ENCODE data around the gene PIAS4. TPM values are rescaled to one million over a fixed set of nuclear protein-coding genes. Genes with fewer than 3 reads are reported as not detected.

The PIAS4 gene
- total and polyA plus RNA-seq, 2 of the 13 experiments (the other 11 are each of a cell fraction or from before 2014, with no cell fraction given) = 9.0 to 20.1 TPM

DNA sequence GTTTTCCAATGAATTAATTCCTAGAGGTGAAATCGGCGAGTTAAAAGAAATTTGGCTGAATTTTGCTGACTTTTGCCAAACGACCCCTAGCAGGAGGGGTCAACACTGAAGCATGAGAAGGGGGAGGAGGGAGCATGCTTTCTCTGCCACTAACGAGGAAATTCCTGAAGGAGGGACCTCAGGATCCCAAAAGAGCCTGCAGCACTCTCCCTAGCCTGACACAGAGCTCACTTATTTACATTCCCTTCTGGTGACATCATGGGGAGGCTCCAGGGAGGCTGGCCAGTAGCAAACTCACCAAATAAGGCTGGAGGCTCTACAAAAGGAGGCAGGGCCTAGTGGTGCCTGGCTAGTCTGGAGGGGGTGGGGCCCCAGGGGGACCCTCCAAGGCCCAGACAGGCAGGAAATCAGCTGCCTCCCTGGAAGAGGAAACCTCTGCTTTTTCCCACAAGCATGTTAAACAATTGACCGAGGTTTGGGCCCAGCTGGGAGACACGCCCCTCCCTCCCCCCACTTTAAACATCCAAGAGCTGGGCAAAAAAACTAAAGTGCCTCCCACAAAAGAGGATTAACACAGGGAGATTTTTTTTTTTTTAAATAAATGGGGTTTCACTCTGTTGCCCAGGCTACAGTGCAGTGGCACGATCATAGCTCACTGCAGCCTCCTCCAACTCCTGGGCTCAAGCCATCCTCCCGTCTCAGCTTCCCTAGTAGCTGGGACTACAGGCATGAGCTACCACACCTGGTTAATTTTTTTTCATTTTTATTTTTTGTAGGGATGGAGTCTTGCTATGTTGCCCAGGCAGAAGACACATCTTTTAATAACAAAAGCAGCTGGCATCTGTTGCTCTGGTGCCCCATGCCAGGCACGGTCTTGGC, 38.7 kb upstream of the PIAS4 start (continued):
- TF ChIP-seq, protein P1, sequence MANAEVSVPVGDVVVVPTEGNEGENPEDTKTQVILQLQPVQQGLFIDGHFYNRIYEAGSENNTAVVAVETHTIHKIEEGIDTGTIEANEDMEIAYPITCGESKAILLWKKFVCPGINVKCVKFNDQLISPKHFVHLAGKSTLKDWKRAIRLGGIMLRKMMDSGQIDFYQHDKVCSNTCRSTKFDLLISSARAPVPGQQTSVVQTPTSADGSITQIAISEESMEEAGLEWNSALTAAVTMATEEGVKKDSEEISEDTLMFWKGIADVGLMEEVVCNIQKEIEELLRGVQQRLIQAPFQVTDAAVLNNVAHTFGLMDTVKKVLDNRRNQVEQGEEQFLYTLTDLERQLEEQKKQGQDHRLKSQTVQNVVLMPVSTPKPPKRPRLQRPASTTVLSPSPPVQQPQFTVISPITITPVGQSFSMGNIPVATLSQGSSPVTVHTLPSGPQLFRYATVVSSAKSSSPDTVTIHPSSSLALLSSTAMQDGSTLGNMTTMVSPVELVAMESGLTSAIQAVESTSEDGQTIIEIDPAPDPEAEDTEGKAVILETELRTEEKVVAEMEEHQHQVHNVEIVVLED (CRISPR knock-in tag; IDR thresholded peaks at IDR 0.05; ENCODE audit: borderline replicate concordance) = no peak
- no peak for TF ChIP-seq TBX3 (IDR thresholded peaks at IDR 0.05; ENCODE audit: borderline replicate concordance)
- TF ChIP-seq ZNF430 (CRISPR knock-in tag; IDR thresholded peaks at IDR 0.05) = peak; percentile 80; the same call in 1 of the 2 replicates
- TF ChIP-seq ZNF660 (CRISPR knock-in tag; IDR thresholded peaks at IDR 0.05; ENCODE audit: borderline replicate concordance, low read depth) = no peak
- TF ChIP-seq, protein P2, sequence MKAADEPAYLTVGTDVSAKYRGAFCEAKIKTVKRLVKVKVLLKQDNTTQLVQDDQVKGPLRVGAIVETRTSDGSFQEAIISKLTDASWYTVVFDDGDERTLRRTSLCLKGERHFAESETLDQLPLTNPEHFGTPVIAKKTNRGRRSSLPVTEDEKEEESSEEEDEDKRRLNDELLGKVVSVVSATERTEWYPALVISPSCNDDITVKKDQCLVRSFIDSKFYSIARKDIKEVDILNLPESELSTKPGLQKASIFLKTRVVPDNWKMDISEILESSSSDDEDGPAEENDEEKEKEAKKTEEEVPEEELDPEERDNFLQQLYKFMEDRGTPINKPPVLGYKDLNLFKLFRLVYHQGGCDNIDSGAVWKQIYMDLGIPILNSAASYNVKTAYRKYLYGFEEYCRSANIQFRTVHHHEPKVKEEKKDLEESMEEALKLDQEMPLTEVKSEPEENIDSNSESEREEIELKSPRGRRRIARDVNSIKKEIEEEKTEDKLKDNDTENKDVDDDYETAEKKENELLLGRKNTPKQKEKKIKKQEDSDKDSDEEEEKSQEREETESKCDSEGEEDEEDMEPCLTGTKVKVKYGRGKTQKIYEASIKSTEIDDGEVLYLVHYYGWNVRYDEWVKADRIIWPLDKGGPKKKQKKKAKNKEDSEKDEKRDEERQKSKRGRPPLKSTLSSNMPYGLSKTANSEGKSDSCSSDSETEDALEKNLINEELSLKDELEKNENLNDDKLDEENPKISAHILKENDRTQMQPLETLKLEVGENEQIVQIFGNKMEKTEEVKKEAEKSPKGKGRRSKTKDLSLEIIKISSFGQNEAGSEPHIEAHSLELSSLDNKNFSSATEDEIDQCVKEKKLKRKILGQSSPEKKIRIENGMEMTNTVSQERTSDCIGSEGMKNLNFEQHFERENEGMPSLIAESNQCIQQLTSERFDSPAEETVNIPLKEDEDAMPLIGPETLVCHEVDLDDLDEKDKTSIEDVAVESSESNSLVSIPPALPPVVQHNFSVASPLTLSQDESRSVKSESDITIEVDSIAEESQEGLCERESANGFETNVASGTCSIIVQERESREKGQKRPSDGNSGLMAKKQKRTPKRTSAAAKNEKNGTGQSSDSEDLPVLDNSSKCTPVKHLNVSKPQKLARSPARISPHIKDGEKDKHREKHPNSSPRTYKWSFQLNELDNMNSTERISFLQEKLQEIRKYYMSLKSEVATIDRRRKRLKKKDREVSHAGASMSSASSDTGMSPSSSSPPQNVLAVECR (CRISPR knock-in tag; IDR thresholded peaks at IDR 0.05; ENCODE audit: borderline replicate concordance) = no peak; the same call in 1 of the 2 replicates
- no peak for TF ChIP-seq NFIB (CRISPR knock-in tag; IDR thresholded peaks at IDR 0.05; ENCODE audit: borderline replicate concordance)
- TF ChIP-seq, protein P3, sequence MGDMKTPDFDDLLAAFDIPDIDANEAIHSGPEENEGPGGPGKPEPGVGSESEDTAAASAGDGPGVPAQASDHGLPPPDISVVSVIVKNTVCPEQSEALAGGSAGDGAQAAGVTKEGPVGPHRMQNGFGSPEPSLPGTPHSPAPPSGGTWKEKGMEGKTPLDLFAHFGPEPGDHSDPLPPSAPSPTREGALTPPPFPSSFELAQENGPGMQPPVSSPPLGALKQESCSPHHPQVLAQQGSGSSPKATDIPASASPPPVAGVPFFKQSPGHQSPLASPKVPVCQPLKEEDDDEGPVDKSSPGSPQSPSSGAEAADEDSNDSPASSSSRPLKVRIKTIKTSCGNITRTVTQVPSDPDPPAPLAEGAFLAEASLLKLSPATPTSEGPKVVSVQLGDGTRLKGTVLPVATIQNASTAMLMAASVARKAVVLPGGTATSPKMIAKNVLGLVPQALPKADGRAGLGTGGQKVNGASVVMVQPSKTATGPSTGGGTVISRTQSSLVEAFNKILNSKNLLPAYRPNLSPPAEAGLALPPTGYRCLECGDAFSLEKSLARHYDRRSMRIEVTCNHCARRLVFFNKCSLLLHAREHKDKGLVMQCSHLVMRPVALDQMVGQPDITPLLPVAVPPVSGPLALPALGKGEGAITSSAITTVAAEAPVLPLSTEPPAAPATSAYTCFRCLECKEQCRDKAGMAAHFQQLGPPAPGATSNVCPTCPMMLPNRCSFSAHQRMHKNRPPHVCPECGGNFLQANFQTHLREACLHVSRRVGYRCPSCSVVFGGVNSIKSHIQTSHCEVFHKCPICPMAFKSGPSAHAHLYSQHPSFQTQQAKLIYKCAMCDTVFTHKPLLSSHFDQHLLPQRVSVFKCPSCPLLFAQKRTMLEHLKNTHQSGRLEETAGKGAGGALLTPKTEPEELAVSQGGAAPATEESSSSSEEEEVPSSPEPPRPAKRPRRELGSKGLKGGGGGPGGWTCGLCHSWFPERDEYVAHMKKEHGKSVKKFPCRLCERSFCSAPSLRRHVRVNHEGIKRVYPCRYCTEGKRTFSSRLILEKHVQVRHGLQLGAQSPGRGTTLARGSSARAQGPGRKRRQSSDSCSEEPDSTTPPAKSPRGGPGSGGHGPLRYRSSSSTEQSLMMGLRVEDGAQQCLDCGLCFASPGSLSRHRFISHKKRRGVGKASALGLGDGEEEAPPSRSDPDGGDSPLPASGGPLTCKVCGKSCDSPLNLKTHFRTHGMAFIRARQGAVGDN (CRISPR knock-in tag; IDR thresholded peaks at IDR 0.05) = peak; percentile 13; the same call in 1 of the 2 replicates
- TF ChIP-seq SOX5 (CRISPR knock-in tag; IDR thresholded peaks at IDR 0.05; ENCODE audit: borderline replicate concordance) = peak; percentile 29; the same call in 1 of the 2 replicates
- TF ChIP-seq ZNF776 (CRISPR knock-in tag; IDR thresholded peaks at IDR 0.05) = no peak
- TF ChIP-seq U2AF1 (optimal IDR thresholded peaks at IDR 0.05; ENCODE audit: low read depth, low read length) = no peak
- peak; percentile 47; the same call in 1 of the 2 replicates for TF ChIP-seq ZBTB21 (CRISPR knock-in tag; IDR thresholded peaks at IDR 0.05)
- TF ChIP-seq ZNF205 (CRISPR knock-in tag; IDR thresholded peaks at IDR 0.05) = no peak
- peak; percentile 50; the same call in 1 of the 2 replicates for TF ChIP-seq ELF3 (CRISPR knock-in tag; IDR thresholded peaks at IDR 0.05)
- TF ChIP-seq ZNF839 (CRISPR knock-in tag; IDR thresholded peaks at IDR 0.05; ENCODE audit: borderline replicate concordance) = no peak
- peak; percentile 26; the same call in 1 of the 2 replicates for TF ChIP-seq NFYC (CRISPR knock-in tag; IDR thresholded peaks at IDR 0.05)
- TF ChIP-seq NCOA2 (CRISPR knock-in tag; IDR thresholded peaks at IDR 0.05) = peak; percentile 35; the same call in 1 of the 2 replicates

Measured in HepG2 (cell line).